ENCODE results near the gene C7orf33. TPM values are rescaled to one million over a fixed set of nuclear protein-coding genes. Genes with fewer than 3 reads are reported as not detected.
"Not testable (repeated sequence)": the region's sequence is repeated elsewhere in the genome, so short reads cannot be mapped to it uniquely, and the experiment has no call there.

C7orf33 gene
- total RNA-seq: not detected

- DNase-seq: peak; percentile 71
Observed at GRCh38 chr7:148590471-148590870, at the start of gene C7orf33. C7orf33 (plus strand) TSS chr7:148590766; CDS start chr7:148590926, 160 bp downstream.

- no peak for DNase-seq
Observed at GRCh38 chr7:148541891-148542504, 48.6 kb upstream of the C7orf33 start.

GRCh38 chr7:148543302-148543701, 47.3 kb upstream of the C7orf33 start:
- no peak for DNase-seq

GRCh38 chr7:148545172-148545571, 45.4 kb upstream of the C7orf33 start:
- no peak for DNase-seq

- DNase-seq: no peak
Observed at GRCh38 chr7:148545932-148546331, 44.6 kb upstream of the C7orf33 start.

- DNase-seq: no peak
Observed at GRCh38 chr7:148546857-148547256, 43.7 kb upstream of the C7orf33 start.

- no peak for DNase-seq
Observed at GRCh38 chr7:148547951-148548350, 42.6 kb upstream of the C7orf33 start.

- no peak for DNase-seq
Observed at GRCh38 chr7:148553979-148554378, 36.6 kb upstream of the C7orf33 start.

- DNase-seq: no peak
Observed at GRCh38 chr7:148556892-148557291, 33.7 kb upstream of the C7orf33 start.

- DNase-seq: no peak
Observed at GRCh38 chr7:148558914-148559313, 31.7 kb upstream of the C7orf33 start.

GRCh38 chr7:148561099-148561498, 29.5 kb upstream of the C7orf33 start:
- no peak for DNase-seq

- DNase-seq: no peak
Observed at GRCh38 chr7:148563583-148564274, 26.8 kb upstream of the C7orf33 start.

GRCh38 chr7:148564275-148564951, 26.2 kb upstream of the C7orf33 start:
- DNase-seq: not testable (repeated sequence)

GRCh38 chr7:148566736-148567135, 23.8 kb upstream of the C7orf33 start:
- DNase-seq: no peak

GRCh38 chr7:148567524-148567923, 23.0 kb upstream of the C7orf33 start:
- DNase-seq: no peak

- no peak for DNase-seq
Observed at GRCh38 chr7:148570510-148570909, 20.1 kb upstream of the C7orf33 start.

- not testable (repeated sequence) for DNase-seq
Observed at GRCh38 chr7:148570973-148571372, 19.6 kb upstream of the C7orf33 start.

- DNase-seq: no peak
Observed at GRCh38 chr7:148571381-148571780, 19.2 kb upstream of the C7orf33 start.

GRCh38 chr7:148572067-148572522, 18.5 kb upstream of the C7orf33 start:
- DNase-seq: no peak

GRCh38 chr7:148573581-148573980, 17.0 kb upstream of the C7orf33 start:
- DNase-seq: not testable (repeated sequence)

- DNase-seq: peak; percentile 78
Observed at GRCh38 chr7:148575640-148576411, 14.7 kb upstream of the C7orf33 start.

GRCh38 chr7:148579366-148579765, 11.2 kb upstream of the C7orf33 start:
- DNase-seq: no peak

- DNase-seq: no peak
Observed at GRCh38 chr7:148580446-148580845, 10.1 kb upstream of the C7orf33 start.

Data from tongue (tissue), 2 donors.